Thoracic aorta (tissue), 2 donors: ENCODE measurements around the gene NECTIN1. TPM values are rescaled to one million over a fixed set of nuclear protein-coding genes. Genes with fewer than 3 reads are reported as not detected.

ENCODE experiments used
- ATAC-seq: fragments of 150-250 bp; one replicate; pipeline ENCODE4 v1.8.0; 2017; ENCODE audit warnings: low read depth; ENCODE audit not compliant: insufficient number of reproducible peaks, low FRiP score
- DNase-seq: peaks from one replicate; pipeline ENCODE4 v3.0.0-alpha.2; 2020; ENCODE audit warnings: low spot score
- H3K27ac ChIP-seq, 2 donors: fragments of 200-600 bp; sonication (generic); 1 replicate in 1 of 2; 2 replicates in 1 of 2; pipeline ENCODE4 v1.5.1; 2016; ENCODE audit warnings: mild to moderate bottlenecking in 2 of 2, moderate library complexity in 2 of 2
- H3K27me3 ChIP-seq: fragments of 200-600 bp; sonication (generic); replicated peaks from 2 replicates; pipeline ENCODE4 v1.6.0; 2016; ENCODE audit warnings: mild to moderate bottlenecking; ENCODE audit not compliant: insufficient read depth
- H3K36me3 ChIP-seq: fragments of 200-600 bp; sonication (generic); one replicate; pipeline ENCODE4 v1.5.1; 2016
- H3K4me1 ChIP-seq, 2 donors: fragments of 200-600 bp; sonication (generic); 1 replicate in 1 of 2; 2 replicates in 1 of 2; pipeline versions ENCODE4 v1.5.1 to v1.6.0; 2016; ENCODE audit warnings: low read depth in 2 of 2, mild to moderate bottlenecking in 1 of 2; ENCODE audit not compliant: control insufficient read depth in 1 of 2
- H3K4me3 ChIP-seq: fragments of 200-600 bp; sonication (generic); 2 replicates; pipeline ENCODE4 v1.5.1; 2016; ENCODE audit warnings: mild to moderate bottlenecking
- H3K9me3 ChIP-seq: fragments of 200-600 bp; sonication (generic); 2 replicates; pipeline ENCODE4 v1.5.1; 2016
- CTCF ChIP-seq: fragments of 200-600 bp; sonication (generic); IDR thresholded peaks from one replicate; pipeline ENCODE4 v1.5.1; 2019; ENCODE audit warnings: antibody characterized with exemption
- total RNA-seq, 2 donors: library from RNA; depleted of rRNA; stranded (reverse); fragments of >200 nt; gene quantifications; one replicate each; pipeline versions ENCODE4 v1.1.0 to v1.2.3, GENCODE V29; 2016

The NECTIN1 gene
- total RNA-seq, 2 donors from 2014 or later, result 4.2 to 4.4 TPM

- H3K4me1 ChIP-seq, result no peaks in the 10 kb centered on the region
- H3K27ac ChIP-seq, result no peak overlapping the region
- H3K27me3 ChIP-seq, result no peaks in the 10 kb centered on the region
- no peaks in the 10 kb centered on the region for H3K36me3 ChIP-seq
- no peaks in the 10 kb centered on the region for H3K9me3 ChIP-seq
- H3K4me3 ChIP-seq, result no peak overlapping the region
- ATAC-seq, result no peak
- no peak for DNase-seq
- TF ChIP-seq CTCF, result no peak
Measured at GRCh38 chr11:119720311-119720913, 8.6 kb downstream of the NECTIN1 start.

- Histone ChIP-seq H3K9me3 (no peaks in the 10 kb centered on the region), H3K36me3 (no peaks in the 10 kb centered on the region), H3K27ac (no peak overlapping the region), H3K27me3 (no peaks in the 10 kb centered on the region), H3K4me1 (no peaks in the 10 kb centered on the region), H3K4me3 (no peak overlapping the region)
- ATAC-seq (no peak), DNase-seq (no peak)
- TF ChIP-seq CTCF, result no peak
Measured at GRCh38 chr11:119717839-119718534, 11.0 kb downstream of the NECTIN1 start.

GRCh38 chr11:119716582-119717498, 12.2 kb downstream of the NECTIN1 start:
- TF ChIP-seq CTCF, result no peak
- Histone ChIP-seq H3K4me1 (no peaks in the 10 kb centered on the region), H3K9me3 (no peaks in the 10 kb centered on the region), H3K27me3 (no peaks in the 10 kb centered on the region), H3K36me3 (no peaks in the 10 kb centered on the region), H3K27ac (no peak overlapping the region), H3K4me3 (no peak overlapping the region)
- DNase-seq, result no peak
- no peak for ATAC-seq

GRCh38 chr11:119714590-119714989, 14.4 kb downstream of the NECTIN1 start:
- no peaks in the 10 kb centered on the region for H3K9me3 ChIP-seq
- DNase-seq (no peak), ATAC-seq (no peak)
- no peaks in the 10 kb centered on the region for H3K4me1 ChIP-seq
- no peaks in the 10 kb centered on the region for H3K36me3 ChIP-seq
- no peak overlapping the region for H3K4me3 ChIP-seq
- no peaks in the 10 kb centered on the region for H3K27me3 ChIP-seq
- H3K27ac ChIP-seq, result no peak overlapping the region
- no peak for TF ChIP-seq CTCF

GRCh38 chr11:119714189-119714588, 14.8 kb downstream of the NECTIN1 start:
- DNase-seq, result no peak
- TF ChIP-seq CTCF, result no peak
- no peak overlapping the region for H3K27ac ChIP-seq
- no peaks in the 10 kb centered on the region for H3K4me1 ChIP-seq
- ATAC-seq, result no peak
- H3K4me3 ChIP-seq, result no peak overlapping the region
- H3K9me3 ChIP-seq, result no peaks in the 10 kb centered on the region
- H3K36me3 ChIP-seq, result no peaks in the 10 kb centered on the region
- H3K27me3 ChIP-seq, result no peaks in the 10 kb centered on the region
